ENCODE results near the gene OLAH.

OLAH gene

DNA sequence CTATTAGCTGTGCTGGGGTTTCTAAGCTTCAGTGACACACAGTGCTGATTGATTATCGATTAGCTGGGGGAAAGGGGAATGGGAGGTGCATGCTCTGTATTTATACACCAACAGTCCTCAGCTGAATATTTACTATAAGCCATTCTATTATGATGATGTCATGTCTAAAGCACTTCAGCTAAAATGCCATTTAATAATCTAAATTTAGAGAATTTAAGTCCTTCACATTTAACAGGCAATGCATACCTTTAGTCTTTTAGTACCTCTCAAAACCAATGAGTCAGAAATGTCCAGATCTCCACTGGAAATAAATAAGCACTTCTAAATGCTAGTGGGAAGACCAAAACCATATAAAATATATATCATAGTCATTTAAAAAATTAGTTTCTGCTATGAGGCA is 78.0 kb downstream of the OLAH start:
- no peak overlapping the region for H3K4me3 ChIP-seq
- no peaks in the 10 kb centered on the region for H3K4me1 ChIP-seq
- in situ Hi-C loops (cut with MboI; ENCODE audit: low sequenced_read_pairs) = no loop called here
- H3K27me3 ChIP-seq (ENCODE audit: low read depth) = no peaks in the 10 kb centered on the region
- DNase-seq (ENCODE audit: low spot score in 2 of 2) = no peak
- H3K36me3 ChIP-seq (replicated peaks) = peaks cover 27% of the 10 kb centered on the region
- no peaks in the 10 kb centered on the region for H3K9me3 ChIP-seq

- H3K27me3 ChIP-seq (ENCODE audit: low read depth) = no peaks in the 10 kb centered on the region
- H3K36me3 ChIP-seq (replicated peaks) = peaks cover 28% of the 10 kb centered on the region
- no peak for DNase-seq (ENCODE audit: low spot score in 2 of 2)
- no peaks in the 10 kb centered on the region for H3K4me1 ChIP-seq
- H3K9me3 ChIP-seq = no peaks in the 10 kb centered on the region
- no peak overlapping the region for H3K4me3 ChIP-seq
- in situ Hi-C loops (cut with MboI; ENCODE audit: low sequenced_read_pairs) = no loop called here
Observed at GRCh38 chr10:15122477-15123030, 78.8 kb downstream of the OLAH start.
